GM18517 (cell line): ENCODE results near the gene DAGLA.

Experiments
- ATAC-seq: cut with Tn5 transposase; IDR thresholded peaks from one replicate; pipeline ENCODE4 v1.9.1; 2021; ENCODE audit warnings: mild to moderate bottlenecking, moderate library complexity; ENCODE audit not compliant: unreplicated experiment

DAGLA gene

GRCh38 chr11:61793083-61793828 lies 113.1 kb downstream of the DAGLA start:
- no peak for ATAC-seq

GRCh38 chr11:61793829-61794204 lies 113.6 kb downstream of the DAGLA start:
- ATAC-seq: no peak

DNA sequence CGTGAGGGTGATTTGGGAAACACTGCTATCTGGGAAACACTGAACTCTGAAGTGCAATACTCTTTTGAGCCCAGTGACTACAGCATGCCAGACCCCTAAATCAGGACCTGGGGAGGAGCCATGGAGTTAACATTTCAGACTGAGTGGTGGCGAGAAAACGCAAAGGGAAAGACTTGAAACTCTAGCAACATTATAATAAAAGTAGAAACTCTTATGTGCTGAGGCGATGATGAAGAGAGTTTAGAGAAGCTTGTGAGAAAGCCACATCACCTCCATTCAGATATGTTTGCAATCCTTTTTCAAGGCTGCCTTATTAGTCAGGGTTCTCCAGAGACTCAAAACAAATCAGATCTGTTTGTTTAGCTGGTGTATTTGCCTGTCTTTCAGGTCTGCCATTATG lies 114.4 kb downstream of the DAGLA start:
- no peak for ATAC-seq

DNA sequence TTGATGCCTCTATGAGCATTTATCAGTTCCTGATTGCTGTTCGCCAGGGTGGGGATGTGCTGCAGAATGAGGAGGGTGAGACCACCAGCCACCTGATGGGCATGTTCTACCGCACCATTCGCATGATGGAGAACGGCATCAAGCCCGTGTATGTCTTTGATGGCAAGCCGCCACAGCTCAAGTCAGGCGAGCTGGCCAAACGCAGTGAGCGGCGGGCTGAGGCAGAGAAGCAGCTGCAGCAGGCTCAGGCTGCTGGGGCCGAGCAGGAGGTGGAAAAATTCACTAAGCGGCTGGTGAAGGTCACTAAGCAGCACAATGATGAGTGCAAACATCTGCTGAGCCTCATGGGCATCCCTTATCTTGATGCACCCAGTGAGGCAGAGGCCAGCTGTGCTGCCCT lies 115.3 kb downstream of the DAGLA start:
- no peak for ATAC-seq

DNA sequence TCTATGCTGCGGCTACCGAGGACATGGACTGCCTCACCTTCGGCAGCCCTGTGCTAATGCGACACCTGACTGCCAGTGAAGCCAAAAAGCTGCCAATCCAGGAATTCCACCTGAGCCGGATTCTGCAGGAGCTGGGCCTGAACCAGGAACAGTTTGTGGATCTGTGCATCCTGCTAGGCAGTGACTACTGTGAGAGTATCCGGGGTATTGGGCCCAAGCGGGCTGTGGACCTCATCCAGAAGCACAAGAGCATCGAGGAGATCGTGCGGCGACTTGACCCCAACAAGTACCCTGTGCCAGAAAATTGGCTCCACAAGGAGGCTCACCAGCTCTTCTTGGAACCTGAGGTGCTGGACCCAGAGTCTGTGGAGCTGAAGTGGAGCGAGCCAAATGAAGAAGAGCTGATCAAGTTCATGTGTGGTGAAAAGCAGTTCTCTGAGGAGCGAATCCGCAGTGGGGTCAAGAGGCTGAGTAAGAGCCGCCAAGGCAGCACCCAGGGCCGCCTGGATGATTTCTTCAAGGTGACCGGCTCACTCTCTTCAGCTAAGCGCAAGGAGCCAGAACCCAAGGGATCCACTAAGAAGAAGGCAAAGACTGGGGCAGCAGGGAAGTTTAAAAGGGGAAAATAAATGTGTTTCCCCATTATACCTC lies 115.8 kb downstream of the DAGLA start:
- ATAC-seq: no peak
